PC-9 (cell line): Measurements from ENCODE around the gene TRIP13. TPM values are rescaled to one million over a fixed set of nuclear protein-coding genes. Genes with fewer than 3 reads are reported as not detected.

ENCODE experiments used
- BruUV-seq: library from RNA; stranded (reverse); fragments of 400-500 nt; replicated peaks from 2 replicates; lab custom pipeline; 2021; lab: Mats Ljungman, UMichigan
- CTCF ChIA-PET: fragments of 300-600 bp; sonication (Branson Sonifier 250); formaldehyde crosslinking; loops from one replicate; lab custom pipeline; 2022; ENCODE audit warnings: antibody characterized with exemption; lab: Charles Lee
- POLR2A ChIA-PET: fragments of 300-600 bp; sonication (Branson Sonifier 250); formaldehyde crosslinking; loops from one replicate; lab custom pipeline; 2022; ENCODE audit warnings: antibody characterized with exemption; ENCODE audit not compliant: unreplicated experiment; lab: Charles Lee
- DNase-seq, 2 experiments: peaks; one replicate each; pipeline versions ENCODE4 v3.0.0 to v3.0.0-alpha.2; 2015 to 2022; ENCODE audit warnings: mixed read lengths in 1 of 2
- H2AFZ ChIP-seq: fragments of 200-600 bp; sonication (generic); 2 replicates; pipeline ENCODE4 v1.8.1; 2017; ENCODE audit warnings: antibody characterized with exemption
- H3F3A ChIP-seq: fragments of 200-600 bp; sonication (generic); 2 replicates; pipeline ENCODE4 v1.8.1; 2017; ENCODE audit warnings: antibody characterized with exemption, mild to moderate bottlenecking, low read depth; ENCODE audit not compliant: insufficient read depth
- H3K27ac ChIP-seq: fragments of 200-600 bp; sonication (generic); 2 replicates; pipeline ENCODE4 v1.6.1; 2016; ENCODE audit warnings: mixed run types
- H3K27me3 ChIP-seq: fragments of 200-600 bp; sonication (generic); 2 replicates; pipeline ENCODE4 v1.6.1; 2016; ENCODE audit warnings: low read depth, mixed run types; ENCODE audit not compliant: insufficient read depth
- H3K36me3 ChIP-seq: fragments of 200-600 bp; sonication (generic); 2 replicates; pipeline ENCODE4 v1.6.1; 2016; ENCODE audit warnings: low read depth, mixed run types
- H3K4me1 ChIP-seq: fragments of 200-600 bp; sonication (generic); replicated peaks from 2 replicates; pipeline ENCODE4 v1.6.1; 2016; ENCODE audit warnings: mixed run types; ENCODE audit not compliant: insufficient read depth
- H3K4me2 ChIP-seq: fragments of 200-600 bp; sonication (generic); 2 replicates; pipeline ENCODE4 v1.6.1; 2017; ENCODE audit warnings: mixed run types
- H3K4me3 ChIP-seq: fragments of 200-600 bp; sonication (generic); 2 replicates; pipeline ENCODE4 v1.6.1; 2016; ENCODE audit warnings: mixed run types
- H3K79me2 ChIP-seq: fragments of 200-600 bp; sonication (generic); 2 replicates; pipeline ENCODE4 v1.6.1; 2017; ENCODE audit warnings: low read depth, mixed run types
- H3K9me2 ChIP-seq: fragments of 200-600 bp; sonication (generic); 2 replicates; pipeline ENCODE4 v1.8.1; 2017; ENCODE audit warnings: mild to moderate bottlenecking; ENCODE audit not compliant: insufficient read depth
- H3K9me3 ChIP-seq: fragments of 200-600 bp; sonication (generic); 2 replicates; pipeline ENCODE4 v1.8.1; 2016; ENCODE audit warnings: low read depth; ENCODE audit not compliant: insufficient read depth
- H4K20me1 ChIP-seq: fragments of 200-600 bp; sonication (generic); 2 replicates; pipeline ENCODE4 v1.8.1; 2017; ENCODE audit not compliant: insufficient read depth
- EZH2 ChIP-seq: fragments of 200-600 bp; sonication (generic); IDR thresholded peaks from 2 replicates; pipeline ENCODE4 v1.8.0; 2017; ENCODE audit warnings: antibody characterized with exemption, low read depth
- intact Hi-C: fragments of 100-400 bp; cut with micrococcal nuclease; formaldehyde crosslinking; loops from one replicate; pipeline ENCODE4 v1.10.0; 2022; ENCODE audit not compliant: unreplicated experiment
- total RNA-seq: library from RNA; stranded (reverse); gene quantifications from 2 replicates; pipeline ENCODE4 v1.2.3, GENCODE V29; 2021
- TF ChIP-seq, protein P1 (sequence below): fragments of 200-600 bp; sonication (generic); conservative IDR thresholded peaks from 2 replicates; pipeline ENCODE4 v1.6.1; 2017; ENCODE audit warnings: mixed run types, antibody characterized with exemption, mild to moderate bottlenecking, moderate library complexity

Gene TRIP13
- total RNA-seq, 1 experiment from 2014 or later, result 74.0 TPM

DNA sequence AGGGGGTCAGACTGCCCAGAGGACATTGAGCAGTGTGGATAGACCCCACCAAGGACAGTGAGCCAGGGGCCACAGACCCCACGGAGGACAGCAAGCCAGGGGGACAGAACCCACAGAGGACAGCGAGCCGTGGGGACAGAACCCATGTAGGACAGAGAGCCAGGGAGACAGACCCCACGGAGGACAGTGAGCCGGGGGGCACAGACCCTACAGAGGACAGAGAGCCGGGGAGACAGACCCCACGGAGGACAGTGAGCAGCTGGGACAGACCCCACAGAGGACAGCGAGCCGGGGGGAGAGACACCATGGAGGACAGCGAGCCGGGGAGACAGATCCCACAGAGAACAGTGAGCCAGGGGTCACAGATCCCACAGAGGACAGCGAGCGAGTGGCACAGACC, 38.5 kb upstream of the TRIP13 start:
- peaks cover 29% of the 10 kb centered on the region for H3K27me3 ChIP-seq
- no peak for TF ChIP-seq EZH2
- TF ChIP-seq, protein P1, sequence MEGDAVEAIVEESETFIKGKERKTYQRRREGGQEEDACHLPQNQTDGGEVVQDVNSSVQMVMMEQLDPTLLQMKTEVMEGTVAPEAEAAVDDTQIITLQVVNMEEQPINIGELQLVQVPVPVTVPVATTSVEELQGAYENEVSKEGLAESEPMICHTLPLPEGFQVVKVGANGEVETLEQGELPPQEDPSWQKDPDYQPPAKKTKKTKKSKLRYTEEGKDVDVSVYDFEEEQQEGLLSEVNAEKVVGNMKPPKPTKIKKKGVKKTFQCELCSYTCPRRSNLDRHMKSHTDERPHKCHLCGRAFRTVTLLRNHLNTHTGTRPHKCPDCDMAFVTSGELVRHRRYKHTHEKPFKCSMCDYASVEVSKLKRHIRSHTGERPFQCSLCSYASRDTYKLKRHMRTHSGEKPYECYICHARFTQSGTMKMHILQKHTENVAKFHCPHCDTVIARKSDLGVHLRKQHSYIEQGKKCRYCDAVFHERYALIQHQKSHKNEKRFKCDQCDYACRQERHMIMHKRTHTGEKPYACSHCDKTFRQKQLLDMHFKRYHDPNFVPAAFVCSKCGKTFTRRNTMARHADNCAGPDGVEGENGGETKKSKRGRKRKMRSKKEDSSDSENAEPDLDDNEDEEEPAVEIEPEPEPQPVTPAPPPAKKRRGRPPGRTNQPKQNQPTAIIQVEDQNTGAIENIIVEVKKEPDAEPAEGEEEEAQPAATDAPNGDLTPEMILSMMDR, result no peak
- no peaks in the 10 kb centered on the region for H3K79me2 ChIP-seq
- no peak overlapping the region for H3K27ac ChIP-seq
- BruUV-seq, result no TSS peak
- H3K4me3 ChIP-seq, result no peak overlapping the region
- no peaks in the 10 kb centered on the region for H3K36me3 ChIP-seq
- peaks cover 6% of the 10 kb centered on the region; the same call in 1 of the 2 replicates for H4K20me1 ChIP-seq
- H3K9me3 ChIP-seq, result no peaks in the 10 kb centered on the region
- H3K9me2 ChIP-seq, result no peaks in the 10 kb centered on the region
- intact Hi-C loops, result no loop called here
- DNase-seq, result no peak
- peaks cover 11% of the 10 kb centered on the region; the same call in 1 of the 2 replicates for H3F3A ChIP-seq
- CTCF ChIA-PET, result no interaction called here
- no peak overlapping the region for H3K4me2 ChIP-seq
- H2AFZ ChIP-seq, result no peak overlapping the region
- no peaks in the 10 kb centered on the region for H3K4me1 ChIP-seq
- POLR2A ChIA-PET, result no interaction called here

DNA sequence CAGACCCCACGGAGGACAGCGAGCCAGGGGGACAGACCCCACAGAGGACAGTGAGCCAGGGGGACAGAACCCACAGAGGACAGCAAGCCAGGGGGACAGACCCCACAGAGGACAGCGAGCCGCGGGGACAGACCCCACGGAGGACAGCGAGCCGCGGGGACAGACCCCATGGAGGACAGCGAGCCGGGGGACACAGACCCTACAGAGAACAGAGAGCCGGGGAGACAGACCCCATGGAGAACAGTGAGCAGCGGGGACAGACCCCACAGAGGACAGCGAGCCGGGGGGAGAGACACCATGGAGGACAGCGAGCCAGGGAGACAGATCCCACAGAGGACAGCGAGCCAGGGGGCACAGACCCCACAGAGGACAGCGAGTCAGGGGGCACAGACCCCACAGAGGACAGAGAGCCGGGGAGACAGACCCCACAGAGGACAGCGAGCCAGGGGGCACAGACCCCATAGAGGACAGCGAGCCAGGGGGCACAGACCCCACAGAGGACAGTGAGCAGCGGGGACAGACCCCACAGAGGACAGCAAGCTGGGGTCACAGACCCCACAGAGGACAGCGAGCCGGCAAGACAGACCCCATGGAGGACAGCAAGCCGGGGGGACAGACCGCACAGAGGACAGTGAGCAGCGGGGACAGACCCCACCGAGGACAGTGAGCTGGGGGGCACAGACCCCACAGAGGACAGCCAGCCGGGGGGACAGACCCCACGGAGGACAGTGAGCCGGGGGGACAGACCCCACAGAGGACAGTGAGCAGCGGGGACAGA, 37.5 kb upstream of the TRIP13 start:
- ChIA-PET POLR2A (no interaction called here), CTCF (no interaction called here)
- H3K4me1 ChIP-seq, result no peaks in the 10 kb centered on the region
- no peak overlapping the region for H3K4me2 ChIP-seq
- H3K9me2 ChIP-seq, result no peaks in the 10 kb centered on the region
- peaks cover 6% of the 10 kb centered on the region; the same call in 1 of the 2 replicates for H4K20me1 ChIP-seq
- H3K9me3 ChIP-seq, result no peaks in the 10 kb centered on the region
- no peak overlapping the region for H3K4me3 ChIP-seq
- BruUV-seq, result no TSS peak
- H3K27me3 ChIP-seq, result peaks cover 20% of the 10 kb centered on the region
- H2AFZ ChIP-seq, result no peak overlapping the region
- H3F3A ChIP-seq, result peaks cover 11% of the 10 kb centered on the region; the same call in 1 of the 2 replicates
- no peaks in the 10 kb centered on the region for H3K36me3 ChIP-seq
- no peak for DNase-seq
- TF ChIP-seq EZH2, result no peak
- intact Hi-C loops, result no loop called here
- no peak overlapping the region for H3K27ac ChIP-seq
- no peaks in the 10 kb centered on the region for H3K79me2 ChIP-seq

DNA sequence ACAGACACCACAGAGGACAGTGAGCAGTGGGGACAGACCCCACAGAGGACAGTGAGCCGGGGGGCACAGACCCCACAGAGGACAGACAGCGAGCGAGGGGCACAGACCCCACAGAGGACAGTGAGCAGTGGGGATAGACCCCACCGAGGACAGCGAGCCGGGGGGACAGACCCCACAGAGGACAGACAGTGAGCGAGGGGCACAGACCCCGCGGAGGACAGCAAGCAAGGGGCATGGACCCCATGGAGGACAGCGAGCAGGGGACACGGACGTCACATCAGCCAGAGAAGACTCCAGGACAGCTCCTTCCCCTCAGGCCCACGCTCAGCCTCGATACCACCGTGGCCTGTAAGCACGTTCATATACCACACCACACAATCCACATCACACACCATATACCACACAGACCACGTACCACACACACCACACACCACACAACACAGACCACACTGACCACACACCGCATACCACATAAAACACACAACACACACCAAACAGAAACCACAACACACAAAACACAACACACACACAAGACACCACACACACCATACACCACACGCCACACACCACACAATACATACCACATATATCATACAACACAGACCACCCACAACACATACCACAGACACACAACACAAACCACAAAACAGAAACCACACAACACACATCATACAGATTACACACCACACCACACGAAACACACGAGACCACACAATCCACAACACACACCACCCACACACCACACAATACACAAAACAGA, 36.7 kb upstream of the TRIP13 start:
- Histone ChIP-seq H3K9me3 (no peaks in the 10 kb centered on the region), H3K27me3 (peaks cover 12% of the 10 kb centered on the region), H4K20me1 (peaks cover 6% of the 10 kb centered on the region), H3K9me2 (no peaks in the 10 kb centered on the region), H3F3A (peaks cover 11% of the 10 kb centered on the region; the same call in 1 of the 2 replicates), H3K36me3 (no peaks in the 10 kb centered on the region), H3K79me2 (no peaks in the 10 kb centered on the region), H2AFZ (no peak overlapping the region), H3K4me3 (no peak overlapping the region), H3K4me1 (no peaks in the 10 kb centered on the region), H3K27ac (no peak overlapping the region), H3K4me2 (no peak overlapping the region)
- intact Hi-C loops, result no loop called here
- ChIA-PET POLR2A (no interaction called here), CTCF (no interaction called here)
- TF ChIP-seq, protein P1, result no peak
- no TSS peak for BruUV-seq
- no peak for DNase-seq
